NCI-H1436 treated with DMSO at 0.1 percent for 48 hours (cell line): Measurements from ENCODE around the gene ZFYVE28.

ENCODE experiments used
- DNase-seq: peaks from one replicate; lab custom pipeline; 2025; lab: John Stamatoyannopoulos, UW

The ZFYVE28 gene

DNA sequence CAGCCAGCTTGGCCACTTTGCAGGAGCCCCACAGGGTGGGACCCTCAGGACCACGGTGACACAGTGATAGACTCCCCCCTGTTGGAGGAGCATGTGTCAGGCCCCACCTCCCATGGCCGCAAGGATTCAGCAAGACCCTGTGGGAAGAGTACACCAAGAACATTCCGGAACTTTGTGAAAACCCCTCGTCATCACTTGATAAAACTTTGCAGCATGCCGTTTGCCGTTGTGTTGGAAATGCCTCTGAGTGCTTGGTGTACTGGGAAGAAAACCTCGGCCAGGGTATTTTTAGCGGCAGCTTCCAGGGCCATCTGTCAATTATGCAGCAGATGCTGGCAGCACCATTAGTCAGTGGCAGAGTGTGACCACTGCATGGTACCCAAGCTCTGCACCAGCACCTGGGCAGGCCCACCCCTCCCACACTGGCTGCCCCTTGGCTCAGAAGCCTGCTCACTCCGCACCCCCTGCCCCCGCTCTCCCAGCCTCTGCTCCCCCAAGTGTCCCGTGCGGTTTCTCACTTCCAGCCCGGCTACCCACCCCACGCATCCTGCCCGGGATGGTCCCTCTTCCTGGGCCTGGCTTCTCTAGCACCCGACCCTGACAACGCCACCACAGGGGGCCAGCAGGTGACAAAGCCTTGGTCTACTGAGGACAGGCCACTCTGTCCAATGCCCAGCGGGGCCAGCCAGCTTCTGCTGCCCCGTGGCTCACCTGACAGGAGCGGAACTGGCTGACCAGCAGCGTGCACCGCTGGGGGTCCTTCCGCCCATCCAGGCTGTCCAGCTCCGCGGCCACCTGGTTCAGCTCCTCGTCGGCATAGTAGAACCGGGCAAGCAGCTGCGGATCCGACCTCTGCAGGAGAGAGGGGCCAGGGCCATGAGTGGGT is 65.0 kb downstream of the ZFYVE28 start:
- no peak for DNase-seq

GRCh38 chr4:2352729-2353221 is 65.7 kb downstream of the ZFYVE28 start:
- DNase-seq = no peak

DNA sequence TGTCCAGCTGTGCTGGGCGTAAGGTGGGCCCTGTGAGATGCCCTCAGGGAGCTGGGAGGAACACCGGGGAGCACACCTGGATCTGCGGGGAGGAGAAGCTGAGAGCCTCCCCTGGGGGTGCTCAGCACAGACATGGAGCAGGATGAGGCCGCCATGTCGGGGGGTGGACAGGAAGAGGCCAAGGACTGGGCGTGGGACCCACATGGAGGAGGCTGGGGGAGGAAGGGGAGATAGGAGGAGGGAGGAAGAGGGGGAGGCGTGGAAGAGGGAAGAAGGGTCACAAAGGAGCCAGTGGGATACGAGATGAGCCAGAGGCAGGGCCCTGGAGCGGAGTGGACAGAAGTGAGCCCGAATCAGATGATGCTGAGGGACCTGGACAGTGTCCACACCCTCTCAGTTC is 66.3 kb downstream of the ZFYVE28 start:
- DNase-seq = no peak

GRCh38 chr4:2350982-2351381 is 67.5 kb downstream of the ZFYVE28 start:
- DNase-seq = no peak

DNA sequence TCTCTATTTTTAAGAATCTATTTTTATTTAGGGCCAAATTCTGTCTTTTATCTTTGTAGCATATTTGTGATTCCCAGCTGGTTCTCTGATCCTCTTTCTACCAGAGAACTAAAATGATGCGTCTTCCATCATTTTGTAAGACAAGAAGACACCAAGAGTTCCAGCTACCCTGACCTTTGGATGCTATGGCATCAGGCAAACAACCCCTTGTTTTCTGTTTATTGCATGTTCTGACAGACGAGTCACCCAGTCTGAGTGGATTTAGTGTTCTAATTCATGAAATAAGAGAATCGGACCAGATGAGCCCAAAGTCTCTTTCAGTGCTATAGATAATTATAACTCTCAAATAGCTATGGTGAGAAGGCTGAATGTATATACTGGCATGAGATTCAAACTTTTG is 69.7 kb downstream of the ZFYVE28 start:
- no peak for DNase-seq

GRCh38 chr4:2347190-2347589 is 71.3 kb downstream of the ZFYVE28 start:
- DNase-seq = no peak

DNA sequence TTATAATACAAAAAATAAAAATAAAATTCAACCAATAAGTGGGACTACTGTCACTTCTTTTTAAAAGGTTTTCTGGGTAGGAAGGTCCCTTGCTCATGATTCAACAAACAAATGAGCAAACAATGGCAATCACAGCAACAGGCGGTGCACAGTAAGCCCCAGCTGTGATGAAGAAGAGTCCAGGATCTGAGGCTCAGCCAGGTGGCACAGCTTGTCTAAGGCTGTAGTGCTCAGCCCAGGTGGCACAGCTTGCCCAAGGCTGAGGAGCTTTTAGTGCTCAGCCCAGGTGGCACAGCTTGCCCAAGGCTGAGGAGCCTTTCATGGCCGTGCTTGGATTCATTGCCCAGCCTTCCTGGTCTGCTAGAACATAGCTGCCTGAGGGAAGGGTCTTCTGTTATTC is 75.0 kb downstream of the ZFYVE28 start:
- no peak for DNase-seq

DNA sequence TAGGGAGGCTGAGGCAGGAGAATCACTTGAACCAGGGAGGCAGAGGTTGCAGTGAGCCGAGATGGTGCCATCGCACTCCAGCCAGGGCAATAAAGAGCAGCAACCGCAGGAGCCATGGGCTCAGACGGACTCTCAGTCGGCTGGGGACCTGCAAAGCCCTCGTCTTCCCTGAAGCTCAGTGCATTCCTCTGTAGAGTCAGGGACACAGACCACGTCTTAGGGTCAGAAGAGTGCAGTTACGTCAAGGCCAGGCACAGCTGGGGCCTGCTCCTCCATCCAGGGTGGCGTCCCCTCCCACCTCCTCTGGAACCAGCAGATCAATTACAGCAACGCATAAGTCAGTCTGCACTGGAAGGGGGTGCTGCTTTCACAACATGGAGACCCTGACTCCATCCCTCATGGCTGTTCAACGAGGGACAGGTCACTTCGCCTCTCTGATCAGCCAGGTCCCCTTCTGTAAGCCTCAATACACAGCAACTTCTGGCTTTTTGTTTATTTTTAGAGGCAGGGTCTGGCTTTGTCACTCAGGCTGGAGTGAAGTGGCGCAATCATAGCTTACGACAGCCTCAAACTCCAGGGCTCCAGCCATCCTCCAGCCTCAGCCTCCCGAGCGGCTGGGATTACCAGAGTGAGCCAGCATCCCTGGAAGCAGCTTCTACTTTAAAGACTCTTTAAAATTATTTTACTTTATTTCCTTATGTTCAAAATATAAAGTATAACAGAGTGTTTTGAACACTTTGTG is 76.4 kb downstream of the ZFYVE28 start:
- DNase-seq = no peak

GRCh38 chr4:2341261-2341841 is 77.1 kb downstream of the ZFYVE28 start:
- DNase-seq = no peak

GRCh38 chr4:2340272-2341061 is 78.0 kb downstream of the ZFYVE28 start:
- no peak for DNase-seq

- DNase-seq = no peak
These were observed 78.8 kb downstream of the ZFYVE28 start for GRCh38 chr4:2339458-2340271.

DNA sequence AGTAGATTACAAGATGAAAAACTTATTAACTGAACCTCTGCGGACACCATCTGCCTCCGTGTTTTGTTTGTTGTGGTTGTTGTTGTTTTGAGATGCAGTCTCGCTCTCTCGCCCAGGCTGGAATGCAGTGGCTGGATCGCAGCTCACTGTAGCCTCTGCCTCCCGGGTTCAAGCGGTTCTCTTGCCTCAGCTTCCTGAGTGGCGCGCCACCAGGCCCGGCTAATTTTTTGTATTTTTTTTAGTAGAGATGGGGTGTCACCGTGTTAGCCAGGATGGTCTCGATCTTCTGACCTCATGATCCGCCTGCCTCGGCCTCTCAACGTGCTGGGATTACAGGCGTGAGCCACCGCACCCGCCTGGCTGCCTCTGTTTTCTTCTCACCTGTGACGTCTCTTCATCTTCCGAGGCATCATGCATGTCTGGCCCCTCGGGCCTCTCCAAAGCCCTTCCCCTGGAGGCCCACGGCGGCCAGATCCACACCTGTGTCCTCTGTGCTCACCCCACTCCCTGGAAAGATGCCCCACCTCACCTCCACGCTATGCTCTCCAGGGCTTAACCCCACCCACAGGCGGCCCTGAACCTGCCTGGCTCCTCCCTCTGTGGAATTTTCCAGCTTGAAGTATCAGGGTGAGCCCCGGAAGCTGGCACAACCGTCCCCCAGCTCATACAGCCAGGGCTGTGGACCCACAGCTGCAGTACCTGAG is 79.5 kb downstream of the ZFYVE28 start:
- DNase-seq = no peak

GRCh38 chr4:2337896-2338295 is 80.5 kb downstream of the ZFYVE28 start:
- no peak for DNase-seq

GRCh38 chr4:2337131-2337723 is 81.2 kb downstream of the ZFYVE28 start:
- DNase-seq = no peak

- DNase-seq = no peak
These were observed 81.8 kb downstream of the ZFYVE28 start for GRCh38 chr4:2336659-2337058.

GRCh38 chr4:2335729-2336101 is 82.7 kb downstream of the ZFYVE28 start:
- no peak for DNase-seq

GRCh38 chr4:2334826-2335728 is 83.4 kb downstream of the ZFYVE28 start:
- no peak for DNase-seq

DNA sequence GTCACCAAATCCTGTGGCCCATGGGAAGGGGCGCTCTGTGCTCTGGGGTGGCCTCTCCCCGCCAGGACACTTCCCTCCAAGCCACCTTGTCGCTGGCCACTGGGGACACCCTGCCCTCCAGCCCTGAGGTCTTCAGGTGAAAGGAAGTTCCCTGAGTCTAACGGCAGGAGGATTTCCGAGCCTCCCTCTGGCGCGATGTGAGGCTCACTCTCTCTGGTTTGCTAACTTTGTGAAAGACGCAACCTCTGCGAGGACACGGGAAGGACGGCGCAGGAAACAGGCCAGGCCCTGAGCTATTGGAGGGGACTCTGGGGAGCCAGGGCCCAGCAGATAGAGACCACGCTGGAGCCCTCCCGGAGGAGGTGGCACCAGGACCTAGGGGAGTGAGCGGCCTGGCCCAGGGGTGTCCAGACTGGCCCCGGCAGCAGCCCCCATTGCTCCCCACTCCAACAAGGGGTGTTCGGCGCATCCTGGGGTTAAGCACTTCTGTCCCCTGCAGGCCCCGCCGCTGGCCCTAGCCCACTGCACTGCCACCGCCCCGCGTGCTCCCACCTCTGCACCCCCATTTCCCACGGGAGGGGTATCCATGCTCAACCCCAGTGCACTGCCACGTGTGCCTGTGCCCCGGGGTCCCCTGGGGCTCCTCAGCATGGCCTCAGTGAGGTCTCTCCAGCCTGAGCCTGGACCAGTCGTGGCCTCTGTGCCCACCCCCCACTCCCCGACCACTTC is 84.4 kb downstream of the ZFYVE28 start:
- no peak for DNase-seq
